Peyer's patch (tissue), 4 donors: ENCODE results near the gene CHST3.

Experiments used
- POLR2A ChIP-seq, 2 donors: fragments of 450-650 bp; IDR thresholded peaks; one replicate each; pipeline ENCODE4 v1.5.1; 2017; ENCODE audit warnings: antibody characterized with exemption in 2 of 2, mild to moderate bottlenecking in 2 of 2, moderate library complexity in 2 of 2
- TF ChIP-seq, protein P1 (sequence below), 6 experiments: fragments of 450-650 bp in 4 of 6; fragments of 200-600 bp in 2 of 6; sonication (generic) in 1 of 6; IDR thresholded peaks; one replicate each; pipeline ENCODE4 v1.5.1; 2017 to 2019; ENCODE audit warnings: antibody characterized with exemption in 6 of 6, mild to moderate bottlenecking in 3 of 6, moderate library complexity in 1 of 6

DNA sequence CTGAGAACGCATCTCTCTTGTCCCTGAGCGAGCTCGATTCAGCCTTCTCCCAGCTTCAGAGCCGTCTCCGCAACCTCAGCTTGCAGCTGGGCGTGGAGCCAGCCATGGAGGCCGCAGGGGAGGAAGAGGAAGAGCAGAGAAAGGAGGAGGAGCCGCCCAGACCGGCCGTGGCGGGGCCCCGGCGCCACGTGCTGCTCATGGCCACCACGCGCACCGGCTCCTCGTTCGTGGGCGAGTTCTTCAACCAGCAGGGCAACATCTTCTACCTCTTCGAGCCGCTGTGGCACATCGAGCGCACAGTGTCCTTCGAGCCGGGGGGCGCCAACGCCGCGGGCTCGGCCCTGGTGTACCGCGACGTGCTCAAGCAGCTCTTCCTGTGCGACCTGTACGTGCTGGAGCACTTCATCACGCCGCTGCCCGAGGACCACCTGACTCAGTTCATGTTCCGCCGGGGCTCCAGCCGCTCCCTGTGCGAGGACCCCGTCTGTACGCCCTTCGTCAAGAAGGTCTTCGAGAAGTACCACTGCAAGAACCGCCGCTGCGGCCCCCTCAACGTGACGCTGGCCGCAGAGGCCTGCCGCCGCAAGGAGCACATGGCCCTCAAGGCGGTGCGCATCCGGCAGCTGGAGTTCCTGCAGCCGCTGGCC lies 43.2 kb downstream of the CHST3 start:
- TF ChIP-seq, protein P1, sequence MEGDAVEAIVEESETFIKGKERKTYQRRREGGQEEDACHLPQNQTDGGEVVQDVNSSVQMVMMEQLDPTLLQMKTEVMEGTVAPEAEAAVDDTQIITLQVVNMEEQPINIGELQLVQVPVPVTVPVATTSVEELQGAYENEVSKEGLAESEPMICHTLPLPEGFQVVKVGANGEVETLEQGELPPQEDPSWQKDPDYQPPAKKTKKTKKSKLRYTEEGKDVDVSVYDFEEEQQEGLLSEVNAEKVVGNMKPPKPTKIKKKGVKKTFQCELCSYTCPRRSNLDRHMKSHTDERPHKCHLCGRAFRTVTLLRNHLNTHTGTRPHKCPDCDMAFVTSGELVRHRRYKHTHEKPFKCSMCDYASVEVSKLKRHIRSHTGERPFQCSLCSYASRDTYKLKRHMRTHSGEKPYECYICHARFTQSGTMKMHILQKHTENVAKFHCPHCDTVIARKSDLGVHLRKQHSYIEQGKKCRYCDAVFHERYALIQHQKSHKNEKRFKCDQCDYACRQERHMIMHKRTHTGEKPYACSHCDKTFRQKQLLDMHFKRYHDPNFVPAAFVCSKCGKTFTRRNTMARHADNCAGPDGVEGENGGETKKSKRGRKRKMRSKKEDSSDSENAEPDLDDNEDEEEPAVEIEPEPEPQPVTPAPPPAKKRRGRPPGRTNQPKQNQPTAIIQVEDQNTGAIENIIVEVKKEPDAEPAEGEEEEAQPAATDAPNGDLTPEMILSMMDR (IDR thresholded peaks at IDR 0.05): no peak
- TF ChIP-seq POLR2A (IDR thresholded peaks at IDR 0.05): no peak
